ENCODE results near the gene AFF3.

The AFF3 gene

GRCh38 chr2:100063459-100063953, 78.9 kb downstream of the AFF3 start:
- Histone ChIP-seq H3K4me3 (ENCODE audit: low read depth, low read length) (no peak overlapping the region), H3K4me1 (ENCODE audit: control insufficient read depth, insufficient read depth, low read length) (no peaks in the 10 kb centered on the region), H3K27me3 (ENCODE audit: control insufficient read depth, insufficient read depth, low read length) (no peaks in the 10 kb centered on the region), H3K36me3 (ENCODE audit: control insufficient read depth, insufficient read depth, low read length) (no peaks in the 10 kb centered on the region), H3K9ac (ENCODE audit: low read depth, low read length) (no peak overlapping the region), H3K9me3 (ENCODE audit: control insufficient read depth, insufficient read depth, low read length) (no peaks in the 10 kb centered on the region)

- Histone ChIP-seq H3K4me3 (ENCODE audit: low read depth, low read length) (no peak overlapping the region), H3K4me1 (ENCODE audit: control insufficient read depth, insufficient read depth, low read length) (no peaks in the 10 kb centered on the region), H3K36me3 (ENCODE audit: control insufficient read depth, insufficient read depth, low read length) (no peaks in the 10 kb centered on the region), H3K9me3 (ENCODE audit: control insufficient read depth, insufficient read depth, low read length) (no peaks in the 10 kb centered on the region), H3K9ac (ENCODE audit: low read depth, low read length) (no peak overlapping the region), H3K27me3 (ENCODE audit: control insufficient read depth, insufficient read depth, low read length) (no peaks in the 10 kb centered on the region)
These were observed 80.1 kb downstream of the AFF3 start for GRCh38 chr2:100062336-100062735.

GRCh38 chr2:100060875-100061274, 81.5 kb downstream of the AFF3 start:
- Histone ChIP-seq H3K27me3 (ENCODE audit: control insufficient read depth, insufficient read depth, low read length) (no peaks in the 10 kb centered on the region), H3K4me3 (ENCODE audit: low read depth, low read length) (no peak overlapping the region), H3K9ac (ENCODE audit: low read depth, low read length) (no peak overlapping the region), H3K4me1 (ENCODE audit: control insufficient read depth, insufficient read depth, low read length) (no peaks in the 10 kb centered on the region), H3K36me3 (ENCODE audit: control insufficient read depth, insufficient read depth, low read length) (no peaks in the 10 kb centered on the region), H3K9me3 (ENCODE audit: control insufficient read depth, insufficient read depth, low read length) (no peaks in the 10 kb centered on the region)

GRCh38 chr2:100059638-100060037, 82.8 kb downstream of the AFF3 start:
- Histone ChIP-seq H3K4me3 (ENCODE audit: low read depth, low read length) (no peak overlapping the region), H3K36me3 (ENCODE audit: control insufficient read depth, insufficient read depth, low read length) (no peaks in the 10 kb centered on the region), H3K9ac (ENCODE audit: low read depth, low read length) (no peak overlapping the region), H3K27me3 (ENCODE audit: control insufficient read depth, insufficient read depth, low read length) (no peaks in the 10 kb centered on the region), H3K9me3 (ENCODE audit: control insufficient read depth, insufficient read depth, low read length) (no peaks in the 10 kb centered on the region), H3K4me1 (ENCODE audit: control insufficient read depth, insufficient read depth, low read length) (no peaks in the 10 kb centered on the region)

GRCh38 chr2:100057901-100058261, 84.5 kb downstream of the AFF3 start:
- Histone ChIP-seq H3K9me3 (ENCODE audit: control insufficient read depth, insufficient read depth, low read length) (no peaks in the 10 kb centered on the region), H3K36me3 (ENCODE audit: control insufficient read depth, insufficient read depth, low read length) (no peaks in the 10 kb centered on the region), H3K9ac (ENCODE audit: low read depth, low read length) (no peak overlapping the region), H3K4me1 (ENCODE audit: control insufficient read depth, insufficient read depth, low read length) (no peaks in the 10 kb centered on the region), H3K27me3 (ENCODE audit: control insufficient read depth, insufficient read depth, low read length) (no peaks in the 10 kb centered on the region), H3K4me3 (ENCODE audit: low read depth, low read length) (no peak overlapping the region)

GRCh38 chr2:100054426-100054825, 88.0 kb downstream of the AFF3 start:
- Histone ChIP-seq H3K4me3 (ENCODE audit: low read depth, low read length) (no peak overlapping the region), H3K9me3 (ENCODE audit: control insufficient read depth, insufficient read depth, low read length) (no peaks in the 10 kb centered on the region), H3K27me3 (ENCODE audit: control insufficient read depth, insufficient read depth, low read length) (no peaks in the 10 kb centered on the region), H3K9ac (ENCODE audit: low read depth, low read length) (no peak overlapping the region), H3K36me3 (ENCODE audit: control insufficient read depth, insufficient read depth, low read length) (no peaks in the 10 kb centered on the region), H3K4me1 (ENCODE audit: control insufficient read depth, insufficient read depth, low read length) (no peaks in the 10 kb centered on the region)

- Histone ChIP-seq H3K9ac (ENCODE audit: low read depth, low read length) (no peak overlapping the region), H3K4me3 (ENCODE audit: low read depth, low read length) (no peak overlapping the region), H3K36me3 (ENCODE audit: control insufficient read depth, insufficient read depth, low read length) (no peaks in the 10 kb centered on the region), H3K4me1 (ENCODE audit: control insufficient read depth, insufficient read depth, low read length) (no peaks in the 10 kb centered on the region), H3K27me3 (ENCODE audit: control insufficient read depth, insufficient read depth, low read length) (no peaks in the 10 kb centered on the region), H3K9me3 (ENCODE audit: control insufficient read depth, insufficient read depth, low read length) (no peaks in the 10 kb centered on the region)
These were observed 89.1 kb downstream of the AFF3 start for GRCh38 chr2:100053087-100053885.

- no peaks in the 10 kb centered on the region for H3K36me3 ChIP-seq (ENCODE audit: control insufficient read depth, insufficient read depth, low read length)
- no peak overlapping the region for H3K4me3 ChIP-seq (ENCODE audit: low read depth, low read length)
- no peaks in the 10 kb centered on the region for H3K9me3 ChIP-seq (ENCODE audit: control insufficient read depth, insufficient read depth, low read length)
- no peaks in the 10 kb centered on the region for H3K27me3 ChIP-seq (ENCODE audit: control insufficient read depth, insufficient read depth, low read length)
- no peaks in the 10 kb centered on the region for H3K4me1 ChIP-seq (ENCODE audit: control insufficient read depth, insufficient read depth, low read length)
- no peak overlapping the region for H3K9ac ChIP-seq (ENCODE audit: low read depth, low read length)
These were observed 89.7 kb downstream of the AFF3 start for GRCh38 chr2:100052650-100053049.

- Histone ChIP-seq H3K9ac (ENCODE audit: low read depth, low read length) (no peak overlapping the region), H3K36me3 (ENCODE audit: control insufficient read depth, insufficient read depth, low read length) (no peaks in the 10 kb centered on the region), H3K4me3 (ENCODE audit: low read depth, low read length) (no peak overlapping the region), H3K4me1 (ENCODE audit: control insufficient read depth, insufficient read depth, low read length) (no peaks in the 10 kb centered on the region), H3K9me3 (ENCODE audit: control insufficient read depth, insufficient read depth, low read length) (no peaks in the 10 kb centered on the region), H3K27me3 (ENCODE audit: control insufficient read depth, insufficient read depth, low read length) (no peaks in the 10 kb centered on the region)
These were observed 91.1 kb downstream of the AFF3 start for GRCh38 chr2:100051253-100051652.

GRCh38 chr2:100050685-100051084, 91.7 kb downstream of the AFF3 start:
- Histone ChIP-seq H3K9ac (ENCODE audit: low read depth, low read length) (no peak overlapping the region), H3K27me3 (ENCODE audit: control insufficient read depth, insufficient read depth, low read length) (no peaks in the 10 kb centered on the region), H3K9me3 (ENCODE audit: control insufficient read depth, insufficient read depth, low read length) (no peaks in the 10 kb centered on the region), H3K4me1 (ENCODE audit: control insufficient read depth, insufficient read depth, low read length) (no peaks in the 10 kb centered on the region), H3K36me3 (ENCODE audit: control insufficient read depth, insufficient read depth, low read length) (no peaks in the 10 kb centered on the region), H3K4me3 (ENCODE audit: low read depth, low read length) (no peak overlapping the region)

- no peaks in the 10 kb centered on the region for H3K9me3 ChIP-seq (ENCODE audit: control insufficient read depth, insufficient read depth, low read length)
- H3K36me3 ChIP-seq (ENCODE audit: control insufficient read depth, insufficient read depth, low read length) = no peaks in the 10 kb centered on the region
- no peak overlapping the region for H3K9ac ChIP-seq (ENCODE audit: low read depth, low read length)
- no peaks in the 10 kb centered on the region for H3K4me1 ChIP-seq (ENCODE audit: control insufficient read depth, insufficient read depth, low read length)
- no peak overlapping the region for H3K4me3 ChIP-seq (ENCODE audit: low read depth, low read length)
- H3K27me3 ChIP-seq (ENCODE audit: control insufficient read depth, insufficient read depth, low read length) = no peaks in the 10 kb centered on the region
These were observed 95.1 kb downstream of the AFF3 start for GRCh38 chr2:100046961-100047947.
